ENCODE results near the gene ERICH6. TPM values are rescaled to one million over a fixed set of nuclear protein-coding genes. Genes with fewer than 3 reads are reported as not detected.

ERICH6 gene
- total RNA-seq, 1 donor from 2014 or later, result not detected

GRCh38 chr3:150673966-150674365, 29.8 kb downstream of the ERICH6 start:
- H3K9me3 ChIP-seq, result peaks cover 0 to 18% of the 10 kb centered on the region in 2 donors
- no peak for TF ChIP-seq CTCF (IDR thresholded peaks at IDR 0.05)
- no peak for DNase-seq (ENCODE audit: low spot score in 2 of 2)
- H3K27ac ChIP-seq, result no peak overlapping the region
- H3K4me3 ChIP-seq, result no peak overlapping the region
- H3K27me3 ChIP-seq, result no peaks in the 10 kb centered on the region
- H3K36me3 ChIP-seq, result no peaks in the 10 kb centered on the region
- H3K4me1 ChIP-seq, result no peaks in the 10 kb centered on the region
- intact Hi-C loops (cut with DNase I), result no loop called here

GRCh38 chr3:150666167-150666566, 37.6 kb downstream of the ERICH6 start:
- no peak for DNase-seq (ENCODE audit: low spot score in 2 of 2)
- intact Hi-C loops (cut with DNase I), result no loop called here
- Histone ChIP-seq H3K27ac (no peak overlapping the region), H3K27me3 (no peaks in the 10 kb centered on the region), H3K9me3 (no peaks in the 10 kb centered on the region), H3K4me1 (no peaks in the 10 kb centered on the region), H3K36me3 (no peaks in the 10 kb centered on the region), H3K4me3 (no peak overlapping the region)
- no peak for TF ChIP-seq CTCF (IDR thresholded peaks at IDR 0.05)

GRCh38 chr3:150663461-150663860, 40.3 kb downstream of the ERICH6 start:
- Histone ChIP-seq H3K9me3 (no peaks in the 10 kb centered on the region), H3K27ac (no peak overlapping the region), H3K4me1 (no peaks in the 10 kb centered on the region), H3K27me3 (no peaks in the 10 kb centered on the region), H3K36me3 (no peaks in the 10 kb centered on the region), H3K4me3 (no peak overlapping the region)
- DNase-seq (ENCODE audit: low spot score in 2 of 2), result no peak
- no peak for TF ChIP-seq CTCF (IDR thresholded peaks at IDR 0.05)
- intact Hi-C loops (cut with DNase I), result no loop called here

GRCh38 chr3:150662410-150663200, 41.1 kb downstream of the ERICH6 start:
- intact Hi-C loops (cut with DNase I), result no loop called here
- Histone ChIP-seq H3K4me1 (no peaks in the 10 kb centered on the region), H3K27me3 (no peaks in the 10 kb centered on the region), H3K27ac (no peak overlapping the region), H3K9me3 (no peaks in the 10 kb centered on the region), H3K36me3 (no peaks in the 10 kb centered on the region), H3K4me3 (no peak overlapping the region)
- TF ChIP-seq CTCF (IDR thresholded peaks at IDR 0.05), result no peak
- no peak for DNase-seq (ENCODE audit: low spot score in 2 of 2)

- Histone ChIP-seq H3K4me3 (no peak overlapping the region), H3K36me3 (no peaks in the 10 kb centered on the region), H3K4me1 (no peaks in the 10 kb centered on the region), H3K27me3 (no peaks in the 10 kb centered on the region), H3K27ac (no peak overlapping the region), H3K9me3 (no peaks in the 10 kb centered on the region)
- no peak for DNase-seq (ENCODE audit: low spot score in 2 of 2)
- intact Hi-C loops (cut with DNase I), result no loop called here
- no peak for TF ChIP-seq CTCF (IDR thresholded peaks at IDR 0.05)
Measured at GRCh38 chr3:150656316-150656715, 47.4 kb downstream of the ERICH6 start.
